Measurements from ENCODE around the gene SEMA5A.

DNA sequence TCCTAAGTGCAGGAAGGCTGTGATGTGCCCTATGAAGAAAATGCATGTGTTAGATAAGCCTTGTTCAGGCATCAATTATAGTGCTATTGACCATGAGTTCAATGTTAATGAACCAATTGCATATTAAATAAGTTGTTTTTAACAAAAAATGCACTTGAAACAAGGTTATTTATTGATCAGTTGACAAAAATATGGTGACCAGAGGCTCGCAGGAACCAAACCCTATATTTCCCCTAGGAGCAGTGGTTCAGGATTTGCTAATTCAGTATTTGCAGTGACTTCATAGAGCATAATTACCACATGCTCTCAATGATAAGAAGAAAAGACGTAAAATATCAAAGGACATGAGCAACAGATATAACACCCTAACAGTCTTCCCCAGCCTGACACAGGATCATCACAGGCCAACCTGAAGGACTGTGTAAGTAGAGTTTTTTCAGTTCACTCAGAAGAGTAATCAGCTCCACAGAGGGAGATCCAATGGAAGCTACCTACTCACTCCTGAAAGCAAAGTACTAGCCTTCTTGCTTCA is 92.3 kb downstream of the SEMA5A start:
- TF ChIP-seq, protein P1, sequence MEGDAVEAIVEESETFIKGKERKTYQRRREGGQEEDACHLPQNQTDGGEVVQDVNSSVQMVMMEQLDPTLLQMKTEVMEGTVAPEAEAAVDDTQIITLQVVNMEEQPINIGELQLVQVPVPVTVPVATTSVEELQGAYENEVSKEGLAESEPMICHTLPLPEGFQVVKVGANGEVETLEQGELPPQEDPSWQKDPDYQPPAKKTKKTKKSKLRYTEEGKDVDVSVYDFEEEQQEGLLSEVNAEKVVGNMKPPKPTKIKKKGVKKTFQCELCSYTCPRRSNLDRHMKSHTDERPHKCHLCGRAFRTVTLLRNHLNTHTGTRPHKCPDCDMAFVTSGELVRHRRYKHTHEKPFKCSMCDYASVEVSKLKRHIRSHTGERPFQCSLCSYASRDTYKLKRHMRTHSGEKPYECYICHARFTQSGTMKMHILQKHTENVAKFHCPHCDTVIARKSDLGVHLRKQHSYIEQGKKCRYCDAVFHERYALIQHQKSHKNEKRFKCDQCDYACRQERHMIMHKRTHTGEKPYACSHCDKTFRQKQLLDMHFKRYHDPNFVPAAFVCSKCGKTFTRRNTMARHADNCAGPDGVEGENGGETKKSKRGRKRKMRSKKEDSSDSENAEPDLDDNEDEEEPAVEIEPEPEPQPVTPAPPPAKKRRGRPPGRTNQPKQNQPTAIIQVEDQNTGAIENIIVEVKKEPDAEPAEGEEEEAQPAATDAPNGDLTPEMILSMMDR (optimal IDR thresholded peaks at IDR 0.05 in 1 of 3, IDR thresholded peaks at IDR 0.05 in 1 of 3, conservative IDR thresholded peaks at IDR 0.05 in 1 of 3; ENCODE audit: extremely low read depth in 1 of 3, insufficient read depth in 2 of 3, low read length in 3 of 3), result no peak
- TF ChIP-seq EZH2 (IDR thresholded peaks at IDR 0.05; ENCODE audit: low read length), result no peak

Measured in keratinocyte (primary cell).